K562 (cell line): ENCODE measurements around the gene PUS3. TPM values are rescaled to one million over a fixed set of nuclear protein-coding genes. Genes with fewer than 3 reads are reported as not detected.

Source experiments
- ASH1L ChIP-seq: fragments of 450-650 bp; IDR thresholded peaks from 2 replicates; pipeline ENCODE4 v1.6.1; 2018; ENCODE audit warnings: borderline replicate concordance, mild to moderate bottlenecking, low read depth; ENCODE audit not compliant: partially characterized antibody
- CREBBP ChIP-seq: IDR thresholded peaks from one replicate; pipeline ENCODE4 v1.6.1; 2012; ENCODE audit warnings: low read depth, mild to moderate bottlenecking, control low read depth, inconsistent platforms, low read length
- GABPA ChIP-seq: fragments of 200-800 bp; sonication (Bioruptor generic); conservative IDR thresholded peaks from 2 replicates; pipeline ENCODE4 v1.6.1; 2016; ENCODE audit warnings: low read depth, missing genetic modification characterization, missing compliant biosample characterization
- KDM5B ChIP-seq: fragments of 200-600 bp; sonication (generic); IDR thresholded peaks from 2 replicates; pipeline ENCODE4 v1.6.1; 2012; ENCODE audit warnings: low read depth, mild to moderate bottlenecking, moderate library complexity, low read length, control low read depth, inconsistent platforms; ENCODE audit not compliant: insufficient replicate concordance
- MTF1 ChIP-seq: fragments of 250-450 bp; sonication (Bioruptor Pico); IDR thresholded peaks from 2 replicates; pipeline ENCODE4 v1.9.0; 2021; ENCODE audit warnings: moderate library complexity, mild to moderate bottlenecking, inconsistent platforms, borderline replicate concordance
- RBFOX2 ChIP-seq: fragments of 200-400 bp; formaldehyde crosslinking; IDR thresholded peaks from 2 replicates; pipeline ENCODE4 v1.6.1; 2017; ENCODE audit warnings: low read depth, mild to moderate bottlenecking, low read length, moderate library complexity
- RFX5 ChIP-seq: IDR thresholded peaks from 2 replicates; pipeline ENCODE4 v1.6.1; 2011; ENCODE audit warnings: low read depth, mild to moderate bottlenecking, improper control_type of control experiment, low read length
- SMARCA5 ChIP-seq: fragments of 450-650 bp; IDR thresholded peaks from 2 replicates; pipeline ENCODE4 v1.6.1; 2016
- ZKSCAN8 ChIP-seq: fragments of 200-800 bp; sonication (Bioruptor generic); IDR thresholded peaks from 2 replicates; pipeline ENCODE4 v1.6.1; 2016; ENCODE audit warnings: missing genetic modification characterization, missing compliant biosample characterization
- ZNF551 ChIP-seq: fragments of 250-450 bp; sonication (Bioruptor Pico); IDR thresholded peaks from 2 replicates; pipeline ENCODE4 v1.5.0; 2021; ENCODE audit warnings: mild to moderate bottlenecking, moderate library complexity
- ZNF696 ChIP-seq: fragments of 250-450 bp; sonication (Bioruptor Pico); conservative IDR thresholded peaks from 2 replicates; pipeline ENCODE4 v1.4.0; 2020; ENCODE audit warnings: mild to moderate bottlenecking, moderate library complexity
- polyA plus RNA-seq, 8 experiments: library from polyadenylated mRNA; depleted of rRNA in 4 of 8; stranded (reverse) in 5 of 8; unstranded in 3 of 8; fragments of >200 nt; fragmentation: Nextera tagmentation in 2 of 8; fragmentation: Illumina TruSeq in 1 of 8; extraction: Ambion mirVana in 2 of 8; extraction: Trizol in 1 of 8; gene quantifications; 2 replicates each; pipeline versions ENCODE4 v1.2.1 to v1.2.3, GENCODE V29; 2011 to 2014; ENCODE audit warnings: inconsistent platforms in 1 of 8, missing spikeins in 1 of 8
- total RNA-seq, 7 experiments: library from RNA; depleted of rRNA in 6 of 7; stranded (reverse); fragments of >200 nt in 6 of 7; fragmentation: Illumina TruSeq in 2 of 7; extraction: Trizol in 2 of 7; gene quantifications; 2 replicates each; pipeline versions ENCODE4 v1.2.1 to v1.2.3, GENCODE V29; 2011 to 2021; ENCODE audit warnings: low replicate concordance in 1 of 7
- TF ChIP-seq, protein P1 (sequence below), 3 experiments: IDR thresholded peaks in 2 of 3; conservative IDR thresholded peaks in 1 of 3; 2 replicates each; pipeline ENCODE4 v1.5.1; 2011 to 2012; ENCODE audit warnings: low read length in 3 of 3, mild to moderate bottlenecking in 3 of 3, control low read depth in 2 of 3, improper control_type of control experiment in 1 of 3, inconsistent platforms in 1 of 3, low read depth in 1 of 3, mixed read lengths in 1 of 3, moderate library complexity in 1 of 3; ENCODE audit not compliant: insufficient read depth in 2 of 3
- TF ChIP-seq, protein P2 (sequence below): fragments of 450-650 bp; IDR thresholded peaks from 2 replicates; pipeline ENCODE4 v1.6.1; 2016; ENCODE audit warnings: missing biosample characterization, missing genetic modification characterization
- TF ChIP-seq, protein P3 (sequence below), 2 experiments: fragments of 450-650 bp; conservative IDR thresholded peaks; 2 replicates each; pipeline ENCODE4 v1.6.1; 2017; ENCODE audit warnings: mild to moderate bottlenecking in 2 of 2, moderate library complexity in 2 of 2
- TF ChIP-seq, protein P4 (sequence below): fragments of 250-450 bp; sonication (Bioruptor Pico); IDR thresholded peaks from 2 replicates; pipeline ENCODE4 v1.5.0; 2020; ENCODE audit warnings: mild to moderate bottlenecking
- TF ChIP-seq, protein P5 (sequence below): fragments of 450-650 bp; IDR thresholded peaks from 2 replicates; pipeline ENCODE4 v1.6.1; 2016; ENCODE audit warnings: low read depth, mild to moderate bottlenecking, moderate library complexity
- TF ChIP-seq, protein P6 (sequence below): fragments of 250-450 bp; sonication (Bioruptor Pico); IDR thresholded peaks from 2 replicates; pipeline ENCODE4 v1.6.1; 2021; ENCODE audit warnings: mild to moderate bottlenecking
- TF ChIP-seq, protein P7 (sequence below): sonication (generic); formaldehyde crosslinking; IDR thresholded peaks from 2 replicates; pipeline ENCODE4 v1.8.0; 2022; ENCODE audit warnings: mild to moderate bottlenecking, missing genetic modification reagents

Gene PUS3
- total and polyA plus RNA-seq, 9 of the 15 experiments (the other 6 are each of a cell fraction or from before 2014, with no cell fraction given) = 16.5 to 49.2 (median 35.9) TPM

DNA sequence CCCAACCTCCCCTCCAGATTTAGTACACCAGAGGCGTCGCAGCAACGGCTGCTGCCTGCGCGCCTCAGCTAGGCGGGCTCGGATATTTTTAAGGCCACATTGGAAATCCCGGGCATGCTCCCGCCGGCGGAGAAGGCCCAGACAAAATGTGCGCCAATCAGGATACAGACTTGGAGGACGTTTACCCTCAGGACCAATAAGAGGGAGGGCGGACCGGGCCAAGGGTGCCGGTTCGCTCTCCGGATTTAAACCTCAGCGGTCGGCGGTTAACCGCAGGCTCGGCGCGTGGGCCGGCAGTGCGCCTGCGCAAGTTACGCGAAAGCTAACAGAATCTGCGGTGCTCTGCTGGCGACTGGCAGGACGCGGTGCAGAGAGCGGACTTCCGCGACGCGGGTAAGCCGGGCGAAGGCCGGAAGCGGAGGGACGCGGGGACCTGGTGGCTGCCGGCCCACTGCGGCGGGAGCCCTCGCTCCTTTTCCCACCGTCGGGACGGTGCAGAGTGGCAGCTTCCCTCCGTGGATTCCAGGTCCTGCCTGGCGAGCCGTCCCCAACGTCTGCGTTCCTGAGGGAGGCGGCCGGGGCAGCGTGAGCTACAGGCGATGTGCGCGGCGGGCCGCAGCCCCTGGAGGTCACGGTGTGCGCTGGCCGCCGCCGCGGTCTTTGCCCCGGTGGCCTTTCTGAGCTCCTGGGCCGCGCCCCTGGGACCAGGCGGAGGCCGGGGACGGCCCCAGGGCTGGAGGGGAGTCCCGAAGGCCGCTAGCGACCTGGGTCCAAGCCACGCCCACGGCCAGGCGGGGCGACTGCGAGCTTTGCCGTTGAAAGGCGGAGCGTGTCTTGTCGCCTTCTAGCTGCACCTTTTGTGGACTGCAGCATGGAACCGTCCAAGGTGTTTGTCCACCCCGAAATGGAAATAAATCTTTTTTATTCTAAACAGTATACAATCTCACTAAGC, 15.4 kb downstream of the PUS3 start, which contains the start of gene HYLS1 (continued):
- TF ChIP-seq, protein P1, sequence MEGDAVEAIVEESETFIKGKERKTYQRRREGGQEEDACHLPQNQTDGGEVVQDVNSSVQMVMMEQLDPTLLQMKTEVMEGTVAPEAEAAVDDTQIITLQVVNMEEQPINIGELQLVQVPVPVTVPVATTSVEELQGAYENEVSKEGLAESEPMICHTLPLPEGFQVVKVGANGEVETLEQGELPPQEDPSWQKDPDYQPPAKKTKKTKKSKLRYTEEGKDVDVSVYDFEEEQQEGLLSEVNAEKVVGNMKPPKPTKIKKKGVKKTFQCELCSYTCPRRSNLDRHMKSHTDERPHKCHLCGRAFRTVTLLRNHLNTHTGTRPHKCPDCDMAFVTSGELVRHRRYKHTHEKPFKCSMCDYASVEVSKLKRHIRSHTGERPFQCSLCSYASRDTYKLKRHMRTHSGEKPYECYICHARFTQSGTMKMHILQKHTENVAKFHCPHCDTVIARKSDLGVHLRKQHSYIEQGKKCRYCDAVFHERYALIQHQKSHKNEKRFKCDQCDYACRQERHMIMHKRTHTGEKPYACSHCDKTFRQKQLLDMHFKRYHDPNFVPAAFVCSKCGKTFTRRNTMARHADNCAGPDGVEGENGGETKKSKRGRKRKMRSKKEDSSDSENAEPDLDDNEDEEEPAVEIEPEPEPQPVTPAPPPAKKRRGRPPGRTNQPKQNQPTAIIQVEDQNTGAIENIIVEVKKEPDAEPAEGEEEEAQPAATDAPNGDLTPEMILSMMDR (IDR thresholded peaks at IDR 0.05 in 2 of 3, conservative IDR thresholded peaks at IDR 0.05 in 1 of 3; ENCODE audit: insufficient read depth in 2 of 3, low read depth in 1 of 3, low read length in 3 of 3) = peak; percentile 29 to 56 (median 31); a peak in 5 of 6 replicates
- TF ChIP-seq, protein P2, sequence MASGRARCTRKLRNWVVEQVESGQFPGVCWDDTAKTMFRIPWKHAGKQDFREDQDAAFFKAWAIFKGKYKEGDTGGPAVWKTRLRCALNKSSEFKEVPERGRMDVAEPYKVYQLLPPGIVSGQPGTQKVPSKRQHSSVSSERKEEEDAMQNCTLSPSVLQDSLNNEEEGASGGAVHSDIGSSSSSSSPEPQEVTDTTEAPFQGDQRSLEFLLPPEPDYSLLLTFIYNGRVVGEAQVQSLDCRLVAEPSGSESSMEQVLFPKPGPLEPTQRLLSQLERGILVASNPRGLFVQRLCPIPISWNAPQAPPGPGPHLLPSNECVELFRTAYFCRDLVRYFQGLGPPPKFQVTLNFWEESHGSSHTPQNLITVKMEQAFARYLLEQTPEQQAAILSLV (tag) = no peak
- TF ChIP-seq ASH1L = peak; percentile 34
- TF ChIP-seq, protein P3, sequence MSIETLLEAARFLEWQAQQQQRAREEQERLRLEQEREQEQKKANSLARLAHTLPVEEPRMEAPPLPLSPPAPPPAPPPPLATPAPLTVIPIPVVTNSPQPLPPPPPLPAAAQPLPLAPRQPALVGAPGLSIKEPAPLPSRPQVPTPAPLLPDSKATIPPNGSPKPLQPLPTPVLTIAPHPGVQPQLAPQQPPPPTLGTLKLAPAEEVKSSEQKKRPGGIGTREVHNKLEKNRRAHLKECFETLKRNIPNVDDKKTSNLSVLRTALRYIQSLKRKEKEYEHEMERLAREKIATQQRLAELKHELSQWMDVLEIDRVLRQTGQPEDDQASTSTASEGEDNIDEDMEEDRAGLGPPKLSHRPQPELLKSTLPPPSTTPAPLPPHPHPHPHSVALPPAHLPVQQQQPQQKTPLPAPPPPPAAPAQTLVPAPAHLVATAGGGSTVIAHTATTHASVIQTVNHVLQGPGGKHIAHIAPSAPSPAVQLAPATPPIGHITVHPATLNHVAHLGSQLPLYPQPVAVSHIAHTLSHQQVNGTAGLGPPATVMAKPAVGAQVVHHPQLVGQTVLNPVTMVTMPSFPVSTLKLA (conservative IDR thresholded peaks at IDR 0.05) = peak in 1 of 2 experiments; percentile 62; a peak in 3 of 4 replicates
- no peak for TF ChIP-seq ZKSCAN8
- TF ChIP-seq RBFOX2 = peak; percentile 91
- peak; percentile 65 for TF ChIP-seq GABPA (tag)
- TF ChIP-seq ZNF696 = no peak
- TF ChIP-seq, protein P4, sequence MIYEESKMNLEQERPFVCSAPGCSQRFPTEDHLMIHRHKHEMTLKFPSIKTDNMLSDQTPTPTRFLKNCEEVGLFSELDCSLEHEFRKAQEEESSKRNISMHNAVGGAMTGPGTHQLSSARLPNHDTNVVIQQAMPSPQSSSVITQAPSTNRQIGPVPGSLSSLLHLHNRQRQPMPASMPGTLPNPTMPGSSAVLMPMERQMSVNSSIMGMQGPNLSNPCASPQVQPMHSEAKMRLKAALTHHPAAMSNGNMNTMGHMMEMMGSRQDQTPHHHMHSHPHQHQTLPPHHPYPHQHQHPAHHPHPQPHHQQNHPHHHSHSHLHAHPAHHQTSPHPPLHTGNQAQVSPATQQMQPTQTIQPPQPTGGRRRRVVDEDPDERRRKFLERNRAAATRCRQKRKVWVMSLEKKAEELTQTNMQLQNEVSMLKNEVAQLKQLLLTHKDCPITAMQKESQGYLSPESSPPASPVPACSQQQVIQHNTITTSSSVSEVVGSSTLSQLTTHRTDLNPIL = no peak
- TF ChIP-seq, protein P5, sequence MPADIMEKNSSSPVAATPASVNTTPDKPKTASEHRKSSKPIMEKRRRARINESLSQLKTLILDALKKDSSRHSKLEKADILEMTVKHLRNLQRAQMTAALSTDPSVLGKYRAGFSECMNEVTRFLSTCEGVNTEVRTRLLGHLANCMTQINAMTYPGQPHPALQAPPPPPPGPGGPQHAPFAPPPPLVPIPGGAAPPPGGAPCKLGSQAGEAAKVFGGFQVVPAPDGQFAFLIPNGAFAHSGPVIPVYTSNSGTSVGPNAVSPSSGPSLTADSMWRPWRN = peak; percentile 80
- TF ChIP-seq KDM5B = no peak
- TF ChIP-seq CREBBP = no peak
- no peak for TF ChIP-seq MTF1
- TF ChIP-seq, protein P6, sequence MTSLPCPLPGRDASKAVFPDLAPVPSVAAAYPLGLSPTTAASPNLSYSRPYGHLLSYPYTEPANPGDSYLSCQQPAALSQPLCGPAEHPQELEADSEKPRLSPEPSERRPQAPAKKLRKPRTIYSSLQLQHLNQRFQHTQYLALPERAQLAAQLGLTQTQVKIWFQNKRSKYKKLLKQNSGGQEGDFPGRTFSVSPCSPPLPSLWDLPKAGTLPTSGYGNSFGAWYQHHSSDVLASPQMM (CRISPR knock-in tag) = no peak
- no peak for TF ChIP-seq RFX5
- no peak for TF ChIP-seq ZNF551 (CRISPR knock-in tag)
- TF ChIP-seq SMARCA5 = no peak
- TF ChIP-seq, protein P7, sequence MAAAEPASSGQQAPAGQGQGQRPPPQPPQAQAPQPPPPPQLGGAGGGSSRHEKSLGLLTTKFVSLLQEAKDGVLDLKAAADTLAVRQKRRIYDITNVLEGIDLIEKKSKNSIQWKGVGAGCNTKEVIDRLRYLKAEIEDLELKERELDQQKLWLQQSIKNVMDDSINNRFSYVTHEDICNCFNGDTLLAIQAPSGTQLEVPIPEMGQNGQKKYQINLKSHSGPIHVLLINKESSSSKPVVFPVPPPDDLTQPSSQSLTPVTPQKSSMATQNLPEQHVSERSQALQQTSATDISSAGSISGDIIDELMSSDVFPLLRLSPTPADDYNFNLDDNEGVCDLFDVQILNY (CRISPR knock-in tag) = no peak
